Thyroid gland (tissue), 4 donors: ENCODE measurements around the gene BRCC3. TPM values are rescaled to one million over a fixed set of nuclear protein-coding genes. Genes with fewer than 3 reads are reported as not detected.

ENCODE experiments used
- DNase-seq, 2 donors: peaks; one replicate each; pipeline ENCODE4 v3.0.0-alpha.2; 2019
- H3K27ac ChIP-seq, 3 donors: fragments of 200-600 bp; sonication (generic); 1 replicate in 2 of 3; 2 replicates in 1 of 3; pipeline ENCODE4 v1.5.1; 2016 to 2019; ENCODE audit warnings: mild to moderate bottlenecking in 1 of 3, moderate library complexity in 1 of 3
- H3K27me3 ChIP-seq: fragments of 200-600 bp; sonication (generic); one replicate; pipeline ENCODE4 v1.5.1; 2019
- H3K36me3 ChIP-seq, 2 donors: fragments of 200-600 bp; sonication (generic); one replicate each; pipeline ENCODE4 v1.5.1; 2016 to 2019
- H3K4me1 ChIP-seq, 2 donors: fragments of 200-600 bp; sonication (generic); one replicate each; pipeline ENCODE4 v1.5.1; 2017 to 2019
- H3K4me3 ChIP-seq, 3 donors: fragments of 200-600 bp; sonication (generic); replicated peaks in 1 of 3; 1 replicate in 2 of 3; 2 replicates in 1 of 3; pipeline ENCODE4 v1.5.1; 2016; ENCODE audit warnings: mild to moderate bottlenecking in 1 of 3
- H3K9me3 ChIP-seq: fragments of 200-600 bp; sonication (generic); one replicate; pipeline ENCODE4 v1.5.1; 2017
- POLR2A ChIP-seq, 2 donors: fragments of 450-650 bp; IDR thresholded peaks; one replicate each; pipeline ENCODE4 v1.6.1; 2017; ENCODE audit warnings: antibody characterized with exemption in 2 of 2, mild to moderate bottlenecking in 2 of 2, moderate library complexity in 1 of 2
- WGBS, 2 donors: methylation state at CpG; one replicate each; pipeline ENCODE4 v1.1.5; 2017; 5-methylcytosine and 5-hydroxymethylcytosine counted together
- intact Hi-C: fragments of 100-400 bp; cut with DNase I; formaldehyde crosslinking; loops from one replicate; pipeline ENCODE4 v1.15.1; 2023
- total RNA-seq, 4 donors: library from RNA; depleted of rRNA; stranded (reverse); fragments of >200 nt; gene quantifications; one replicate each; pipeline ENCODE4 v1.2.3, GENCODE V29; 2016
- TF ChIP-seq, protein P1 (sequence below), 6 experiments: fragments of 200-600 bp in 3 of 6; fragments of 450-650 bp in 3 of 6; sonication (generic) in 3 of 6; IDR thresholded peaks; one replicate each; pipeline ENCODE4 v1.5.1; 2016 to 2019; ENCODE audit warnings: antibody characterized with exemption in 6 of 6, mild to moderate bottlenecking in 2 of 6, inconsistent platforms in 1 of 6, moderate library complexity in 1 of 6

Gene BRCC3
- total RNA-seq, 4 donors from 2014 or later = 9.7 to 21.9 (median 18.0) TPM

DNA sequence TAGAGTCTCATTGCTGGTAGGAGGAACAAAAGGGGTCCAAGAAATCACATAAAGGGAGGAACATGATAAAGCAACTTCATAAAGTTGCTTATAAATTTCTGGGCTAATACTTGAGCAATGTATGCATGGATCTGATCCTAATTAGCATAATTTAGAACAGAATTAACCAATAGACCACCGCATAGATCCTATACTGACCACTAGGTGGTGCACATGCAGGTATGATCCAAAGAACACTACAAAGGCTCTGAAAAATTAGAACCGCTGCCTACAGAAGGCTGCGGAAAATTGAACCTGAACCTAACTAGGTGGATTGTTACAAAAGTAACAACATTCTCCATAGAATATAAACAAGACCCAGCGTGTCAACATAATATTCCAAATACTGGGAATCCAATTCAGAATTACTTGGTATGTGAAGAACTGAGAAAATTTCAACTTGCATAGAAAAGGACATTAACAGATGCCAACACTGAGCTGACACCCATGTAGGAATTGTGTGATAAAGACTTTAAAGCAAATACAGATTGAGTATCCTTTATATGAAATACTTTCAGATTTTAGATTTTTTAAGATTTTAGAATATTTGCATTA is 23.3 kb downstream of the BRCC3 start:
- DNase-seq = peak in 1 of 2 donors; percentile 9
- 48 to 61% methylated on average over 4 of the region's 4 CpGs for whole genome bisulfite sequencing, 2 donors
- no peaks in the 10 kb centered on the region for H3K36me3 ChIP-seq
- H3K4me3 ChIP-seq = no peak overlapping the region
- intact Hi-C loops = no loop called here
- H3K27ac ChIP-seq = no peak overlapping the region
- TF ChIP-seq POLR2A (IDR thresholded peaks at IDR 0.05) = no peak
- TF ChIP-seq, protein P1, sequence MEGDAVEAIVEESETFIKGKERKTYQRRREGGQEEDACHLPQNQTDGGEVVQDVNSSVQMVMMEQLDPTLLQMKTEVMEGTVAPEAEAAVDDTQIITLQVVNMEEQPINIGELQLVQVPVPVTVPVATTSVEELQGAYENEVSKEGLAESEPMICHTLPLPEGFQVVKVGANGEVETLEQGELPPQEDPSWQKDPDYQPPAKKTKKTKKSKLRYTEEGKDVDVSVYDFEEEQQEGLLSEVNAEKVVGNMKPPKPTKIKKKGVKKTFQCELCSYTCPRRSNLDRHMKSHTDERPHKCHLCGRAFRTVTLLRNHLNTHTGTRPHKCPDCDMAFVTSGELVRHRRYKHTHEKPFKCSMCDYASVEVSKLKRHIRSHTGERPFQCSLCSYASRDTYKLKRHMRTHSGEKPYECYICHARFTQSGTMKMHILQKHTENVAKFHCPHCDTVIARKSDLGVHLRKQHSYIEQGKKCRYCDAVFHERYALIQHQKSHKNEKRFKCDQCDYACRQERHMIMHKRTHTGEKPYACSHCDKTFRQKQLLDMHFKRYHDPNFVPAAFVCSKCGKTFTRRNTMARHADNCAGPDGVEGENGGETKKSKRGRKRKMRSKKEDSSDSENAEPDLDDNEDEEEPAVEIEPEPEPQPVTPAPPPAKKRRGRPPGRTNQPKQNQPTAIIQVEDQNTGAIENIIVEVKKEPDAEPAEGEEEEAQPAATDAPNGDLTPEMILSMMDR (IDR thresholded peaks at IDR 0.05) = peak; percentile 14 to 49 (median 38)
- no peaks in the 10 kb centered on the region for H3K4me1 ChIP-seq
- no peaks in the 10 kb centered on the region for H3K27me3 ChIP-seq
- H3K9me3 ChIP-seq = no peaks in the 10 kb centered on the region

DNA sequence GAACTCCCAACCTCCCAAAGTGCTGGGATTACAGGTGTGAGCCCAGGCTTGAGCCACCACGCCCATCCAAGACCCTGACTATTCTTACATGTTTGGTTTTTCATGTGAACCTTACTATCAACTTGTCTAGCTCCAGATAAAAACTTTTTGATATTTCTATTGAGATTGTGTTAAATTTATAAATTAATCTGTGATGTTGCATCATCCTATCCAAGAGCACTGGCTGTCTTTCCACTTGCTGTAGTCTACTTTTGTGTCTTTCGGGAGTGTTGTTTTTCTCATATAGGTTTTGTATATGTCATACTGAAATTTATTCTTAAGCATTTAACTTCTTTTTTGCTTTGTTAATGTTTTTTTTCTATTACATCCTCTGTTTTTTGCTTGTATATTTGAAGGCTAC is 34.6 kb downstream of the BRCC3 start:
- intact Hi-C loops = no loop called here
- H3K4me3 ChIP-seq = no peak overlapping the region
- no peak for DNase-seq
- no peaks in the 10 kb centered on the region for H3K9me3 ChIP-seq
- no peaks in the 10 kb centered on the region for H3K4me1 ChIP-seq
- TF ChIP-seq POLR2A (IDR thresholded peaks at IDR 0.05) = no peak
- TF ChIP-seq, protein P1 (IDR thresholded peaks at IDR 0.05) = no peak
- H3K36me3 ChIP-seq = no peaks in the 10 kb centered on the region
- WGBS, 2 donors = 98 to 99% methylated on average over 2 of the region's 2 CpGs
- H3K27ac ChIP-seq = no peak overlapping the region
- H3K27me3 ChIP-seq = no peaks in the 10 kb centered on the region

DNA sequence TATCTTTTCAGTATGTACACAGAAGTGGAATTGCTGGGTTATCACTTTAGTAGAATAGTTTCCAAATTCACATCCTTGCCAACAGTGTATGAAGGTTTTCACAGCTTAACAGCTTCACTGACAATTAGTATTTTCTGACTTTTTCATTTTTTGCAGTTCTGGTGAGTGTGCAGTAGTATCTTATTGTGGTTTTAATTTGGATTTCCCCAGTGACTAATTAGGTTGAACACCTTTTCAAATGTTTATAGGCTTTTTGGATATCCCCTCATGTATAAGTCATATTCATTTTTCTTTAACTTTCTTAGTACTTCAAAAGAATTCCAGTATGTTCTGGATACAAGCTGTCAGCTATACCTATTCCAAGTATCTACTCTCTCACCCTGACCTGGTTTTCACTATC is 37.1 kb downstream of the BRCC3 start:
- Histone ChIP-seq H3K9me3 (no peaks in the 10 kb centered on the region), H3K27me3 (no peaks in the 10 kb centered on the region), H3K27ac (no peak overlapping the region), H3K36me3 (no peaks in the 10 kb centered on the region), H3K4me1 (no peaks in the 10 kb centered on the region), H3K4me3 (no peak overlapping the region)
- intact Hi-C loops = no loop called here
- TF ChIP-seq, protein P1 (IDR thresholded peaks at IDR 0.05) = no peak
- no peak for TF ChIP-seq POLR2A (IDR thresholded peaks at IDR 0.05)
- no peak for DNase-seq

DNA sequence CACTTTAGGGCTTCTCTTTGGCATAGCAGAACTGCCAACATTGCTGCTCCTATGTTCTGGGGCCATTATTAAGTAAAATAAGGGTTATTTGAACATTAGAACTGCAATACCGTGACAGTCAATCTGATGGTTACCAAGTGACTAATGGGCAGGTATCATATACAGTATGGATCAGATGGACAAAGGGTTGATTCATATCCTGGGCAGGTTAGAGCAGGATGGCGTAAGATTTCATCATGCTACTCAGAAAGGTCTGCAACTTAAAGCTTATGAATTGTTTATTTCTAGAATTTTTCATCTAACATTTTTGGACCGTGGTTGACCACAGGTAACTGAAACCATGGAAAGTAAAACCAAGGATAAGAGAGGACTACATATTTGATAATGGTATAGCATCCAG is 40.9 kb downstream of the BRCC3 start:
- H3K27ac ChIP-seq = no peak overlapping the region
- H3K36me3 ChIP-seq = no peaks in the 10 kb centered on the region
- H3K4me3 ChIP-seq = no peak overlapping the region
- no peak for DNase-seq
- intact Hi-C loops = no loop called here
- H3K9me3 ChIP-seq = no peaks in the 10 kb centered on the region
- TF ChIP-seq POLR2A (IDR thresholded peaks at IDR 0.05) = no peak
- TF ChIP-seq, protein P1 (IDR thresholded peaks at IDR 0.05) = no peak
- no peaks in the 10 kb centered on the region for H3K27me3 ChIP-seq
- H3K4me1 ChIP-seq = no peaks in the 10 kb centered on the region
- WGBS, 2 donors = 93 to 96% methylated on average over 3 of the region's 3 CpGs

DNA sequence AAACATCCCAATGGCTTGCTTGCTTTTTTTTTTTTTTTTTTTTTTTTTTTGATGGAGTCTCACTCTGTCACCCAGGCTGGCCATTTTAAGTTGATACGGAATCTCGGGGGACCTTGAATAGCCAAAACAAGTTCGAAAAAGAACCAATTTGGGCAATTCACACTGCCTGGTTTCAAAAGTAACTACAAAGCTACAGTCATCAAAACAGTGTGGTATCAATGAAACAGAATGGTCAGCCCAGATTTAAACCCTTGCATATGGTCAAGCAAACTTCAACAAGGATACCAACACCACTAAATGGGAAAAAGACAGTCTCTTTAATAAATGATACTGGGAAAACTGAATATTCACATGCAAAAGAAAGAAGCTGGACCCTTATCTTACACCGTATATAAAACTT is 41.8 kb downstream of the BRCC3 start:
- intact Hi-C loops = no loop called here
- no peaks in the 10 kb centered on the region for H3K4me1 ChIP-seq
- DNase-seq = no peak
- no peak overlapping the region for H3K4me3 ChIP-seq
- no peaks in the 10 kb centered on the region for H3K27me3 ChIP-seq
- H3K36me3 ChIP-seq = no peaks in the 10 kb centered on the region
- no peak for TF ChIP-seq POLR2A (IDR thresholded peaks at IDR 0.05)
- TF ChIP-seq, protein P1 (IDR thresholded peaks at IDR 0.05) = no peak
- no peaks in the 10 kb centered on the region for H3K9me3 ChIP-seq
- H3K27ac ChIP-seq = no peak overlapping the region
- WGBS, 2 donors = 92 to 96% methylated on average over 4 of the region's 4 CpGs
